GM21825 (cell line): ENCODE measurements around the gene DNAJC1.

ENCODE experiments used
- ATAC-seq: cut with Tn5 transposase; IDR thresholded peaks from one replicate; pipeline ENCODE4 v1.9.1; 2021; ENCODE audit warnings: mild to moderate bottlenecking, moderate library complexity; ENCODE audit not compliant: unreplicated experiment

DNAJC1 gene

GRCh38 chr10:21771219-21771618, 232.3 kb downstream of the DNAJC1 start:
- ATAC-seq, result no peak

DNA sequence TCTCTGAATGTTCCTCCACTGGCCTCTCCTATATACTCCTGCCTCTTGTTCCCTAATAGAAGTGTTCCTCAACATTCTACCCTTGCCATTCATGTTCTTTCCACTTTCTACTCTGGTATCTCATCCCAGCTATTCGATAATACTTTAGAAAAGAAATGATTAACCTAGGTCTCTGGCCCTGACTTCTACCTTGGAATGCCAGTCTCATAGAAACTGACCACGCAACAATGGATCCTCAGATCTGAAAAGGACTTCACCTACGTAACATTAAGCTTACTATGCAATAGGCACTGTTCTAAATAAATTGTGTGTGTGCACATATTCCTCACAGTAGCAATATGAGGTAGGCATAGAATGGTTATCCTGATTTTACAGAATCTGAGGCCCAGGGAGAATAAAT, 234.5 kb downstream of the DNAJC1 start:
- ATAC-seq, result no peak

DNA sequence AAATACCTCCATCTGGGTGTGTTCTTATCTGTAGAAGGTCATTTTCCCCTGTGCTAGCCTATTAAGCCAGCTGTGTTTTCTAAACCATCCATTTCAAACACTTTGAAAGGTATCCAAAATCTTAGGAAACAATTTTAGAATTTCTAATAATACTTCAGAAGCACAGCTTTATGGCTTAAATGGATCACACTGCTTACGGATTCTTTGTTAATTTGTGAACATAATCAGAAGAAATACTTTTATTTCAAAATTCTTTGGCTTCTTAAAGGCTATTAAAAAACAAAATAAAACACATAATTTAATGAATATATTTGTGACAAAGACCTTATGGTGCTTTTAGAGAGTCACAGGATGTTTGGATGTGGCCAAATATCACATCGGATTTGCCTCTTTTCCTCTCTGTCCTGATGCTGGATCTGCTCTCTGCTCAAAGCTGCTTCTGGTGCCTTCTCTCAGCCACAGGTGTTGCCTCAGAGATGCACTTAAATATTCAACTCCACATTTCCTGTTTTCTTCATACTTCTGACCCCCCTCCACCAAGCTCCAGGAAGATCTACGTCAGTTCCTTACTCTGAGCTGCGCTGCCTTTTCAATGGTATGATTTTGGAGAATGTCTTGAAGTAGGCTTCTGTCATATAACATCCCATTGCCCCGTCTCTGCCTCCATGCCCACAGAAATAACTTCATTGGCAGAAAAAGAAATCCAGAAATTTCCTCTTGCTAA, 238.9 kb downstream of the DNAJC1 start:
- no peak for ATAC-seq

- no peak for ATAC-seq
These were observed 243.2 kb downstream of the DNAJC1 start for GRCh38 chr10:21760332-21760731.

DNA sequence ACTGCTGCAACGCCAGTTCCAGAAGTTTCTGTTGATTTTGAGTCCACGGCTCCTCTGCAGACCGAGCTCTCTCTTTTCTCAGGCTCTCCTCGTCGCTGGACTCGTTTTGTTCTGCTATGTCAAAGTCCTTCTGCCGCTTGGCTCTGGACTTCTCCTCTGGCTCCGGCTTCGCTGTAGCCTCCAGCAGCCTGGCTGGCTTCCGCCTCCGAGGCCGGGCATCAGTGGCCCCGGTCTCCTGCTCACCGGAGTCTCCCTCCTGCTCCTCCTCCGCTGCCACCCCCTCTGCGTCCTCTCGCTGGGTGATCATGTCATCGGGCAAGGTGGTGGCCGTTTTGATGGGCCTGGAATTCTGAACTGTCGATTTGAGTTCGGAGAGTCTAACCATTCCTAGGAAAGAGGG, 244.3 kb downstream of the DNAJC1 start:
- ATAC-seq, result no peak

DNA sequence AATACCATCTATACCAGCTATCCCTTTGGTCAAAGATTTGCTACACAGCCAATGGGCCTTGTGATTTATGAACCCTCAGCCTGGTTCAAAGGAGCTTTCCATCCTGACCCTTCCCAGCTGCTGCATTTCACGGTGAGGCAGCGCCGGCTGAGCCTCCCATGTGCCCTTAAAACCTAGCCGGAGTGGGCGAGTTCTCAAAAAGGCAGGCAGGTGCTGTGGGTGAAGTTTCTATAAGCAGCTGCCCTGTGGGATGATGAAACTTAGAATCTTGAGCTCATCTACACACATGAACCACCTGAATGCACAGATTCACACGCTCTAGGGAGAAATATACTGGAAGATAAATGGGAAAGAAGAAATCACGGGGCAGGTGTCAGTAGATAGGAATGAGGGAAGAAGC, 244.8 kb downstream of the DNAJC1 start:
- no peak for ATAC-seq

DNA sequence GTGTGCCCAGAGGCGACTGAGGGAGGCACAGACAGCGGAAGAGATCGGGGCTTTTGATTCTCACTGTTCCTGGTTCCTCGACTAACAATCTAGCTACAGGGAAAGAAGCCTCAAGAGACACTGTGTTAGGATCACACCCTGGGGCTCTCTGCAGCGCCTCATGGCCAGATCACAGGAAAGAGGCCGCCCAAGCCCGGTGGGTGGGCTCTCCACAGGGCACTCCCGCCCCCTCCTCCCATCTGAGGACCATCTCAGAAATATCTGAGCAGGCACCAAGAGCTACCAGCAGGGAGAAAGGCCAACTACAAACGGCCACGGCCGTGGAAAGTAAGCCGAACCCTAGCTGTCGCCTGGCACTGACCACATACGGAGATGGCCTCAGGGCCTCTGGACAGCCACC, 245.3 kb downstream of the DNAJC1 start:
- no peak for ATAC-seq

DNA sequence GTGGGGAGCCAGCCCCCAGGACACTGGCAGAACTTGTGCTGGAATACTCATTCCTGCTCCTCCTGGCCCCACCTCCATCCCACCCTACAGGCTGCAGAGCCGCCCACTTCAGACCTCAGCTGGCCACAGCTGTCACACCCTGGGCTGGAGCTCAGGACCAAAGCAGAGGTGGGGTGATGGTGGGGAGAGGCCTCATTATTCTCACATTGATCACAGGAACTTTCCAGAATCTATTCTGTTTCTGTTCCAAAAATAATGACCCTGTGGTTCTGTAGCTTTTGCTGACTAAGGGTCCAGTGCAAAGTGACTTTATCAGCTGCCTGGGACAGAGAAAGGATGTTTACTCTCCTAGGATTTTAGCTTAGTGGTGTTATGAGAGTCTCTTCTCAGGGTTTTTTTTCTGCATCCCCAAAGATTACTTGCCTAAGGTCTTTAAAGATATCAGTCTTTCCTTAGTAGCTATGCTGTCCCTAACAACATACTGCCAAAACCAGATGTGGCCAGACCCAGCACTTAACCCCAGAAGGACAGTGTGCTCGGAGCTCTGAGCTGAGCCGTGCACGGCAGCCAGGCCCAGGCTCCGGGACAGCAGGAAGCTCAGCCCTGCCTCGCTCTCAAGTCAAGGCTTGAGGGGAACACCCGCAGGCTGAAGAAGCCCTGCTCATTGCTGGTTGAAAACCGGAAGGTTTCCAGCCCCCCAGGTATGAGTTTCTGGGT, 246.2 kb downstream of the DNAJC1 start:
- ATAC-seq, result no peak

- no peak for ATAC-seq
These were observed 246.8 kb downstream of the DNAJC1 start for GRCh38 chr10:21756707-21757106.

DNA sequence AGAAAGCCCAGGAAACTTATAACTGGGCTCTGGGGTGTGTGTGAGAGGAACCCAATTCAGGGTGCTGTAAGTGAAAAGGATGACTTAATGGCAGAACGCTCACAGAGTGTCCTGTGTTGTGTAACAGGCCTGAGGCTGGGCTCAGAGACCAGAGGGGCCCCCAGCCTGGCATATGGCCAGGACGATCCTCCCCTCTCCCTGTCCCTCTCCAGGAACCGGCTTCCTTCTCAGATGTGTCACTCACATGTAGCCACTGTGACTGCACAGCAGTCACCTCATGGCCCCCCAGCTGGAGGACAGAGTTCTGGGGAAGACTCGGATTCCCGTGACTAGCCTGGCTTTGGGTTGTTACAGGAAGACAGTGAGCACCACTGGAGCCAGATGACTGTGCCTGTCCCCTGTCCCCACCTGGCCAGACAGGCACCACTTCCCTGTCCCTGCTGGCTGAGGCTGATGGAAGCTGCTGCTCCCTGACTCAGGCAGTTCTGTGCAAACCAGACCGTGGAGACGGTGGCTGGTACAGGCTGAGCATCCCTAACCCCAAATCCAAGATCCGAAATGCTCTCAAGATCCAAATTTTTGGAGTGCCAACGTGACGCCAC, 249.0 kb downstream of the DNAJC1 start:
- ATAC-seq, result no peak

DNA sequence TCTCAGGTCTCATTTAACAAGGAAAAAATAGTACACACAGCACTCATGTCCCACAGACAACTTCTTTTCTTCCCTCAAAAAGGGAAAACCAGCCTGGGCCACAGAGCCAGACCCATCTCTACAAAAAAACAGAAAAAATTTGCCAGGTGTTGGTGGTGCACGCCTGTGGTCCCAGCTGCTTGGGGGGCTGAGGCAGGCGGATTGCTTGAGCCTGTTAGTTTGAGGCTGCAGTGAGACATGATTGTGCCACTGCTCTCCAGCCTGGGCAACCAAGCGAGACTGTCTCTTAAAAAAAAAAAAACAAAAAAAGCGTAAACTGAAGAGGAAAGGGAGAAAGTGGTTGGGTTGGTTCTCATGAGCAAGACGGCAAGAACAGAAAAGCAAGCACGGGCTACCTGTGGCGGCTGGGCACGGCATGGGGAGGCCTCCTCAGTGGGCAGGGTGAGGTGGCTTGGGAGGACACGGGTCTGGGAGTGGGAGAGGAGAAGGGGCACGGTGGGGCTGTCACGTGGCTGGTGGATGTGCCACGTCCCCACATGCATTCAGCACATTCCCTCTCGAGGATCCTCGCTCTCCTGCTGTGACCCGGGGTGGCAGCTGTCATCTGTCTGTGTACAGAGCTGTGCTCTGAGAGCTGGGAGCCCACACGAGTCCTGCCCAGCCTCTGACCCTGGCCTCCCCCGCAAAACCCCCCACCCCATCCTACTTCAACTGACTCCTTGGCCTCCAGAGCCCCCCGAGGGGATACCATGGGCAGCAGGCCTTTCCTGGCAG, 249.8 kb downstream of the DNAJC1 start:
- ATAC-seq, result no peak

- ATAC-seq, result no peak
These were observed 251.9 kb downstream of the DNAJC1 start for GRCh38 chr10:21751341-21752310.

- ATAC-seq, result no peak
These were observed 253.1 kb downstream of the DNAJC1 start for GRCh38 chr10:21750424-21750823.

- no peak for ATAC-seq
These were observed 253.7 kb downstream of the DNAJC1 start for GRCh38 chr10:21749788-21750187.

- ATAC-seq, result no peak
These were observed 255.7 kb downstream of the DNAJC1 start for GRCh38 chr10:21747809-21748208.

GRCh38 chr10:21746118-21746517, 257.4 kb downstream of the DNAJC1 start:
- ATAC-seq, result no peak

- no peak for ATAC-seq
These were observed 259.3 kb downstream of the DNAJC1 start for GRCh38 chr10:21744223-21744622.

GRCh38 chr10:21742740-21743412, 260.7 kb downstream of the DNAJC1 start:
- no peak for ATAC-seq

- no peak for ATAC-seq
These were observed 262.5 kb downstream of the DNAJC1 start for GRCh38 chr10:21740989-21741388.

- no peak for ATAC-seq
These were observed 266.4 kb downstream of the DNAJC1 start for GRCh38 chr10:21737106-21737505.
